Measurements from ENCODE around the gene LRRC46. TPM values are rescaled to one million over a fixed set of nuclear protein-coding genes. Genes with fewer than 3 reads are reported as not detected.

The LRRC46 gene
- total RNA-seq, 6 experiments from 2014 or later, result 0.41 to 1.1 (median 0.83) TPM

GRCh38 chr17:47822785-47823184, 8.7 kb upstream of the LRRC46 start:
- H3K4me1 Mint-ChIP-seq (ENCODE audit: low read depth), result peaks cover 30% of the 10 kb centered on the region
- H3K36me3 Mint-ChIP-seq (ENCODE audit: low read depth), result peaks cover 12% of the 10 kb centered on the region
- no peak for DNase-seq
- peaks cover 2% of the 10 kb centered on the region; the same call in 1 of the 2 replicates for H3K27me3 Mint-ChIP-seq (ENCODE audit: insufficient read depth)
- H3K4me3 Mint-ChIP-seq, result peak overlapping the region; percentile 94
- TF ChIP-seq CTCF (IDR thresholded peaks at IDR 0.05), result no peak
- no peaks in the 10 kb centered on the region for H3K9me3 Mint-ChIP-seq
- no peak overlapping the region for H3K27ac Mint-ChIP-seq

DNA sequence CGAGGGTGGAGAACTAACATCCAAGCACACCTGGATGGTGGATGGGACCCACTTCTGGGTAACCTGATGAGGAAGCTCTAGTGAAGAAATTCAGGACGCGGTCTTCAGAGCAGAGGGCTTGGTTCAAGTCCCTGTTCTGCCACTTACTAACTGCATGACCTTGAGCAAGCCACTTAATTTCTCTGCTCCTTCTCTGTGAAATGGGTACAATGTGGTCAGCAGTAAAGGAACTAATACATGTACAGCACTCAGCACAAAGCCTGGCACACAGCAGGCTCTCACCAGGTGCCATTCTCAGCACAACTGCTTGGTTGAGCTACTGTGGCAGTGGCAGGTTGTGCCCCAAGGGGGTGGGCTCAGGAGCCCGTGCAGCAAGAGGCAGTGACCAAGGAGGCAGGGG, 8.0 kb upstream of the LRRC46 start:
- H3K4me3 Mint-ChIP-seq, result no peak overlapping the region
- H3K4me1 Mint-ChIP-seq (ENCODE audit: low read depth), result peaks cover 30% of the 10 kb centered on the region
- H3K9me3 Mint-ChIP-seq, result no peaks in the 10 kb centered on the region
- peaks cover 2% of the 10 kb centered on the region; the same call in 1 of the 2 replicates for H3K27me3 Mint-ChIP-seq (ENCODE audit: insufficient read depth)
- no peak for TF ChIP-seq CTCF (IDR thresholded peaks at IDR 0.05)
- no peak overlapping the region for H3K27ac Mint-ChIP-seq
- DNase-seq, result no peak
- peaks cover 12% of the 10 kb centered on the region for H3K36me3 Mint-ChIP-seq (ENCODE audit: low read depth)

DNA sequence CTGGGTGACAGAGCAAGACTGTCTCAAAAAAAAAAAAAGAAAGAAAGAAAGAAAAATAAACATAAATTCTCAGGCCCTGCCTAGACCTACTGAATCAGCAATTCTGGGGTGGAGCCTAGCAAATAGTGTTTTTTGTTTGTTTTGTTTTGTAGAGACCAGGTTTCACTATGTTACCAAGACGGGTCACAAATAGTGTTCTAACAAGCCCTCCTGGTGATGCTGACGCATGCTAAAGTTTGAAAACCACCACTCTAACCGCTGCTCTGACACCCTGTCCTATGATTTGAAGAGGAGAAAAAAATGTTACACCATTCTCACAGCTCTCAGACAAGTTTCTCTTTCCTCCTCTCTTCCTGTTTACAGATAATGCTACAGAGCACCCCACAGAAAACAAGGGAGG, 1.6 kb upstream of the LRRC46 start:
- no peak overlapping the region for H3K27ac Mint-ChIP-seq
- peak overlapping the region; percentile 93 for H3K4me3 Mint-ChIP-seq
- H3K36me3 Mint-ChIP-seq (ENCODE audit: low read depth), result peaks cover 12% of the 10 kb centered on the region
- DNase-seq, result no peak
- H3K4me1 Mint-ChIP-seq (ENCODE audit: low read depth), result peaks cover 26% of the 10 kb centered on the region
- H3K9me3 Mint-ChIP-seq, result no peaks in the 10 kb centered on the region
- TF ChIP-seq CTCF (IDR thresholded peaks at IDR 0.05), result no peak
- H3K27me3 Mint-ChIP-seq (ENCODE audit: insufficient read depth), result peaks cover 2% of the 10 kb centered on the region

- Mint-ChIP-seq H3K9me3 (no peaks in the 10 kb centered on the region), H3K27ac (peak overlapping the region; percentile 85), H3K4me3 (peak overlapping the region; percentile 93), H3K36me3 (ENCODE audit: low read depth) (peaks cover 10% of the 10 kb centered on the region), H3K4me1 (ENCODE audit: low read depth) (peaks cover 26% of the 10 kb centered on the region), H3K27me3 (ENCODE audit: insufficient read depth) (no peaks in the 10 kb centered on the region; the same call in 1 of the 2 replicates)
- no peak for TF ChIP-seq CTCF (IDR thresholded peaks at IDR 0.05)
- no peak for DNase-seq
Observed at GRCh38 chr17:47830396-47831002, 971 bp upstream of the LRRC46 start.

GRCh38 chr17:47831934-47832327, 461 bp downstream of the LRRC46 start:
- Mint-ChIP-seq H3K4me1 (ENCODE audit: low read depth) (peaks cover 26% of the 10 kb centered on the region), H3K27me3 (ENCODE audit: insufficient read depth) (no peaks in the 10 kb centered on the region; the same call in 1 of the 2 replicates), H3K36me3 (ENCODE audit: low read depth) (peaks cover 7% of the 10 kb centered on the region; the same call in 1 of the 2 replicates), H3K4me3 (peak overlapping the region; percentile 93), H3K27ac (peak overlapping the region; percentile 85), H3K9me3 (no peaks in the 10 kb centered on the region)
- no peak for TF ChIP-seq CTCF (IDR thresholded peaks at IDR 0.05)
- DNase-seq, result no peak

Measured in HFFc6 (cell line).